OCI-LY1 (cell line): ENCODE results near the gene BTN3A1.

Experiments used
- EZH2 ChIP-seq: fragments of 200-600 bp; sonication (generic), shearing (Covaris generic); IDR thresholded peaks from 2 replicates; pipeline ENCODE4 v1.8.0; 2017; ENCODE audit warnings: borderline replicate concordance, mixed run types, mild to moderate bottlenecking, antibody characterized with exemption, low read length, moderate library complexity, mixed read lengths
- TF ChIP-seq, protein P1 (sequence below): fragments of 200-600 bp; sonication (generic), shearing (Covaris generic); IDR thresholded peaks from 2 replicates; pipeline ENCODE4 v1.5.1; 2017; ENCODE audit warnings: mild to moderate bottlenecking, antibody characterized with exemption, low read length, moderate library complexity, mixed read lengths

GRCh38 chr6:26352315-26352714 lies 49.8 kb upstream of the BTN3A1 start:
- no peak for TF ChIP-seq EZH2
- TF ChIP-seq, protein P1, sequence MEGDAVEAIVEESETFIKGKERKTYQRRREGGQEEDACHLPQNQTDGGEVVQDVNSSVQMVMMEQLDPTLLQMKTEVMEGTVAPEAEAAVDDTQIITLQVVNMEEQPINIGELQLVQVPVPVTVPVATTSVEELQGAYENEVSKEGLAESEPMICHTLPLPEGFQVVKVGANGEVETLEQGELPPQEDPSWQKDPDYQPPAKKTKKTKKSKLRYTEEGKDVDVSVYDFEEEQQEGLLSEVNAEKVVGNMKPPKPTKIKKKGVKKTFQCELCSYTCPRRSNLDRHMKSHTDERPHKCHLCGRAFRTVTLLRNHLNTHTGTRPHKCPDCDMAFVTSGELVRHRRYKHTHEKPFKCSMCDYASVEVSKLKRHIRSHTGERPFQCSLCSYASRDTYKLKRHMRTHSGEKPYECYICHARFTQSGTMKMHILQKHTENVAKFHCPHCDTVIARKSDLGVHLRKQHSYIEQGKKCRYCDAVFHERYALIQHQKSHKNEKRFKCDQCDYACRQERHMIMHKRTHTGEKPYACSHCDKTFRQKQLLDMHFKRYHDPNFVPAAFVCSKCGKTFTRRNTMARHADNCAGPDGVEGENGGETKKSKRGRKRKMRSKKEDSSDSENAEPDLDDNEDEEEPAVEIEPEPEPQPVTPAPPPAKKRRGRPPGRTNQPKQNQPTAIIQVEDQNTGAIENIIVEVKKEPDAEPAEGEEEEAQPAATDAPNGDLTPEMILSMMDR: no peak
